Measurements from ENCODE around the gene INHBB. TPM values are rescaled to one million over a fixed set of nuclear protein-coding genes. Genes with fewer than 3 reads are reported as not detected.

The INHBB gene
- polyA plus RNA-seq (2012; ENCODE audit: missing spikeins) = not detected

DNA sequence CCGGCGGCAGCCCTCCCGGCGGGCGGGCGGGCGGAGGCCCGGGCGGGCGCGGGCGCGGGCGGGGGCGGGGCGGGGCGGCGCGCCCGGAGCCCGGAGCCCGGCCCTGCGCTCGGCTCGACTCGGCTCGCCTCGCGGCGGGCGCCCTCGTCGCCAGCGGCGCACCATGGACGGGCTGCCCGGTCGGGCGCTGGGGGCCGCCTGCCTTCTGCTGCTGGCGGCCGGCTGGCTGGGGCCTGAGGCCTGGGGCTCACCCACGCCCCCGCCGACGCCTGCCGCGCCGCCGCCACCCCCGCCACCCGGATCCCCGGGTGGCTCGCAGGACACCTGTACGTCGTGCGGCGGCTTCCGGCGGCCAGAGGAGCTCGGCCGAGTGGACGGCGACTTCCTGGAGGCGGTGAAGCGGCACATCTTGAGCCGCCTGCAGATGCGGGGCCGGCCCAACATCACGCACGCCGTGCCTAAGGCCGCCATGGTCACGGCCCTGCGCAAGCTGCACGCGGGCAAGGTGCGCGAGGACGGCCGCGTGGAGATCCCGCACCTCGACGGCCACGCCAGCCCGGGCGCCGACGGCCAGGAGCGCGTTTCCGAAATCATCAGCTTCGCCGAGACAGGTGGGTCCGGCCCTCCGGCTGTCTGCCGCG lies at the start of gene INHBB:
Gene INHBB (plus strand): TSS at position 111 of the 641 bp plus-strand sequence. CDS start 53 bp downstream, at position 164.
- TF ChIP-seq POLR2AphosphoS5 (IDR thresholded peaks at IDR 0.05; ENCODE audit: low read depth, low read length) (no peak), TAF1 (IDR thresholded peaks at IDR 0.05; ENCODE audit: borderline replicate concordance, low read depth, low read length) (no peak), POLR2A (IDR thresholded peaks at IDR 0.05; ENCODE audit: low read depth, low read length) (no peak)
- DNase-seq (ENCODE audit: insufficient read length) = no peak
- no peak for FAIRE-seq

DNA sequence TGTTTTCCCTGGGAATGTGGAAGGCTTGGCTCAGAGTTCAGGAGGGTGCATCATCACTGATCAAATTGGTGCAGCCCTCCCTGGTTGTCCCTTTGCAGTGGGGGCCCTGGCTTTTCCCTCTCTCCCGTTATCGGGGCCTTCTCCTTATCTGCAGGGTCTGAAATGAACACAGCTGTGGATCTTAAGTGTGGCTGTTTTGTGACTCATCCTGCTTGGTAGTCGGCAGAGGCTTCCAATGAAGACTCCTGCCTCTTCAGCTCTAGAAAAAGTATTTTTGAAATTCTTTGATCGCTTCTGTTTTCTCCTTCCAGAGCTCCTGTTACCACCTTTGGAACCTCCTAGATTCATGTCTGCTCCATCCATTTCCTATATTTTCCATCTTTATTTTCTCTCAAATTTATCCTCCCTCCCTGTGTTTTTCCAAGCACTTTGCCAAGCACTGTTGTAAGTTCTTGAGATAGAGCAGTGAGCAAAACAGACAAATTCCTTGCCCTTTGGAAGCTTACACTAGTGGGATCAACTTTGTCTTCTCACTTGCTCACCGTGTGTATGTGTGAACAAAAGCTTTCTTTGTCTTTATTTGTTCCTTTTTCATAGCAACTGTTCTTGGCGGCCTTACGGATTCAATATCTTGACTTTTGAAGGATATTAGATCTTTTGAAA lies 47.6 kb upstream of the INHBB start:
- DNase-seq (ENCODE audit: insufficient read length) (no peak), FAIRE-seq (no peak)
- no peak for TF ChIP-seq POLR2A (IDR thresholded peaks at IDR 0.05; ENCODE audit: low read depth, low read length)
- TF ChIP-seq POLR2AphosphoS5 (IDR thresholded peaks at IDR 0.05; ENCODE audit: low read depth, low read length) = no peak
- no peak for TF ChIP-seq TAF1 (IDR thresholded peaks at IDR 0.05; ENCODE audit: borderline replicate concordance, low read depth, low read length)

DNA sequence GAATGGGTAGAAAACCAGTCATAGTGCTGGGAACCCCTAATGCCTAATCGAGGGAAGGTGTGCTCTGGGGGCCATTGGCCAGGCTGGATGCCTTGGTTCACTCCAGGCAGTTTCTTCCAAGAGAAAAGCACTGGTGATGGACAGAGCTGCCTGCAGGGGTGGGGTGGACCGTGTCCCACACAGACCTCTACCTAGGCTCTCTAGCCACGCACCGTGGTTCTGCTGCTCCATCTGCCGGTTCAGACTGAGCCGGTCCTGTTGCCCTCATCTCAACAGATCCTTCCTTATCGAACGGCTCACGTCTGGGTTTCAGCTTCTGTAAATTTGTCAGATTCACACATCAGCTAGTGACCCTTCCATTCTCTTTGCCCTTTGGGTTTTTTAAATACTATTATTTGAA lies 46.9 kb upstream of the INHBB start:
- no peak for TF ChIP-seq POLR2AphosphoS5 (IDR thresholded peaks at IDR 0.05; ENCODE audit: low read depth, low read length)
- TF ChIP-seq TAF1 (IDR thresholded peaks at IDR 0.05; ENCODE audit: borderline replicate concordance, low read depth, low read length) = no peak
- TF ChIP-seq POLR2A (IDR thresholded peaks at IDR 0.05; ENCODE audit: low read depth, low read length) = no peak
- DNase-seq (ENCODE audit: insufficient read length) (no peak), FAIRE-seq (no peak)

DNA sequence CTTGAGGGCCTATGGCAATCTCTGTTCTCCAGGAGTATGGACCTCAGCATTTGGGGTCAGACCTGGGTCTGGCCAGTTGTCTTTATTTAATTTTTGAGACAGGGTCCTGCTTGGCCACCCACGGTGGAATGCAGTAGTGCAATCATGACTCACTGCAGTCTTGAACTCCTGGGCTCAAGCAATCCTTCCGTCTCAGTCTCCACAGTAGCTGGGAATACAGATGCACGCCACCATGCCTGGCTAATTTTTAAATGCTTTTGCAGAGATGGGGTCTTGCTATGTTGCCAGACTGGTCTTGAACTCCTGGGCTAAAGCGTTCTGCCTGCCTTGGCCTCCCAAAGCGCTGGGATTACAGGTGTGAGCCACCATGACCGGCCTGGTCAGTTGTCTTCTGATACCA lies 46.4 kb upstream of the INHBB start:
- TF ChIP-seq TAF1 (IDR thresholded peaks at IDR 0.05; ENCODE audit: borderline replicate concordance, low read depth, low read length) = no peak
- TF ChIP-seq POLR2A (IDR thresholded peaks at IDR 0.05; ENCODE audit: low read depth, low read length) = no peak
- no peak for TF ChIP-seq POLR2AphosphoS5 (IDR thresholded peaks at IDR 0.05; ENCODE audit: low read depth, low read length)
- FAIRE-seq = no peak
- no peak for DNase-seq (ENCODE audit: insufficient read length)

DNA sequence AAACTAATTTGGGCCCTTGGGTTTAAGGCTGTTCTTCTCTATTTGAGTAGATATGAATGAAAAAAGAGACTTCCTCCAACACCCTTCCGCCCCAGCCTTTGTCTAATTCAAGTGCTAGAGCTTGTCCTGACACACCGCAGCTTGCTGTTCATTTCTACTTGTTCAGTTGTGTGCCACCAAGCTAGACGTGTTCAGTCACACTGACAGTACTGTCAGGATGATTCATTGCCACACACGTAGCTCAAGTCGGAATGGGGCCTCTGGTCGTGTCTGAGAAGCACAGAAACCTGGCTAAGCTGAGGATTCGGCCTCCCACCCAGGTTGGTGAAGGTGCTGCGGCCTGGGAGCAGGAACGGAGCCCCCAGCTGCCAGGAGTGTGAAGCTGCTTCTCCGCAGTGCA lies 45.6 kb upstream of the INHBB start:
- FAIRE-seq (no peak), DNase-seq (ENCODE audit: insufficient read length) (no peak)
- TF ChIP-seq POLR2A (IDR thresholded peaks at IDR 0.05; ENCODE audit: low read depth, low read length) (no peak), TAF1 (IDR thresholded peaks at IDR 0.05; ENCODE audit: borderline replicate concordance, low read depth, low read length) (no peak), POLR2AphosphoS5 (IDR thresholded peaks at IDR 0.05; ENCODE audit: low read depth, low read length) (no peak)

DNA sequence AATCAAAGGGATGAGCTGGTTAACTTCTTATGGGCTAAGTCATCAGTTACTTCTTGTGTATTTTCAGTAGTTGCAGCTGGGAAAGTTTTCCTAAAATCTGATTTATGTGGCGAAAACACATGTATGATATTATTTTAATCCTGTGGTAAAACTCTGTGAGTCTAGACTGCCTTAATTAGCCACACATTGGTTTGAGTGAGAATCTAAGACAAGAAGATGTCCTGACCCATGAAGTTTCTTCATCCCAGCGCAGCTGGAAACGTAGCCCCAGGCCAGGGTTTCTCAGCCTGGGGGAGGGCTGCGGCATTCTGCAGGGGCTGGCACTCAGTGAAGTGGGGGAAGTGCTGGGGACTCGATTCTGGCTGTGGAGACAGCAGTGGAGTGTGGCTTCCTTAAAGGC lies 44.7 kb upstream of the INHBB start:
- DNase-seq (ENCODE audit: insufficient read length) (no peak), FAIRE-seq (no peak)
- no peak for TF ChIP-seq POLR2AphosphoS5 (IDR thresholded peaks at IDR 0.05; ENCODE audit: low read depth, low read length)
- TF ChIP-seq TAF1 (IDR thresholded peaks at IDR 0.05; ENCODE audit: borderline replicate concordance, low read depth, low read length) = no peak
- no peak for TF ChIP-seq POLR2A (IDR thresholded peaks at IDR 0.05; ENCODE audit: low read depth, low read length)

DNA sequence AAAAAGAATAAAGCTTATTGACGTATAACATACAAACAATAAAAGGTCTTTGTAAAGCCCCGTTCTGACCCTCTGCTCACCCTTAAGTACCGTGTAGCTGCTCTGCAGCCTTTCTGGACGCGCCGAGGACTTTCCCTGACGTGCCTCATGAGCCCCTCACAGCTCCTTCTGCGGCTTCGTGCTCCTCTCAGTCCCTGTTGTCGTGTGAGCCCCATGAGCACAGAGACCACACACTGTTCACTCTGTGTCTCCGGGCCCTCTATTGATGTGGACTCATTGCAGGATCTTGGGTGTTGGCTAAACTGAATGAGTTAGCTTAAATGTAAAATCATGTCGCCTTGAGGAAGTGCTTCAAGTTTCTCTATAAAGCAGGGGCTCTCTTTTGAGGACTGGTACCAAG lies 43.6 kb upstream of the INHBB start:
- no peak for FAIRE-seq
- no peak for TF ChIP-seq POLR2AphosphoS5 (IDR thresholded peaks at IDR 0.05; ENCODE audit: low read depth, low read length)
- TF ChIP-seq TAF1 (IDR thresholded peaks at IDR 0.05; ENCODE audit: borderline replicate concordance, low read depth, low read length) = no peak
- TF ChIP-seq POLR2A (IDR thresholded peaks at IDR 0.05; ENCODE audit: low read depth, low read length) = no peak

DNA sequence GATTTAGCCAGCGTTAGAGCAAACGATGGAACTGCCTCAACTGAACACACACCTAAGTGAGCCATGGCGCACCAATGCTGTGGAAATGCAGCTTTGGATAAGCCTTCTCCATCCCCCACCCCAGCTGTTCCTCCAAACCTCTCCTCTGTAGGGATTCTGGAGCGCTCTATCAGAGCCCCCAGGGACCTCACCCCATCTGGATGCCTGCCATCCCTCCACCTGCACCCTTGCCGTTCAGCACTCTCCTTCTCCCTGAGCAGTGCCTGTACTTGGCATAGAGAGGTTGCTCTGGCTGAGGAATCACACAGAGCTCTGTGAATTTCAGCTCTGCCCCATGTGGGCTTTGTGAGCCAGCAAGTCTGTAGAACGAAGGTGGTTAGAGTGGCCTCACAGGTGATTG lies 42.8 kb upstream of the INHBB start:
- TF ChIP-seq POLR2AphosphoS5 (IDR thresholded peaks at IDR 0.05; ENCODE audit: low read depth, low read length) (no peak), POLR2A (IDR thresholded peaks at IDR 0.05; ENCODE audit: low read depth, low read length) (no peak), TAF1 (IDR thresholded peaks at IDR 0.05; ENCODE audit: borderline replicate concordance, low read depth, low read length) (no peak)
- FAIRE-seq = no peak
- no peak for DNase-seq (ENCODE audit: insufficient read length)

More for the DNA sequence above, 43.6 kb upstream of the INHBB start:
- DNase-seq (ENCODE audit: insufficient read length) = no peak

DNA sequence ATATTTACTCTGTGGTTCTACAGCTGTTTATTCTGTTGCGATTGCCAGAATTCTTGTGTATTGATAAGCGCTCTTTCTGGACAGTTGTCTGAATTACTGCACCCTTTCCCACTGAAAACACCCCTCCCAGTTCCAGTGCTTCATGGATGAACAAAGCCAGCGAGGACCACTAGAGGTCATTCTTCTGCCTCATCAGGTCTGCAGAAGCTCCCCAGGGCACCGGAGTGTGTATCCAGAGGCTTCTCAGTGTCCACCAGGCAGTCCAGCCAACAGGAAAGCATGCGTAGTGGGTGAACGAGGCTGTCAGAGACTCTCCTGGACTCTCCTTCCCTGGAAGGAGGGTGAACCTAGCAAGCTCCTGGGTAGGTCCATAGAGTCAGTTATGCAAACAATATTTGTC lies 40.6 kb upstream of the INHBB start:
- no peak for FAIRE-seq

DNA sequence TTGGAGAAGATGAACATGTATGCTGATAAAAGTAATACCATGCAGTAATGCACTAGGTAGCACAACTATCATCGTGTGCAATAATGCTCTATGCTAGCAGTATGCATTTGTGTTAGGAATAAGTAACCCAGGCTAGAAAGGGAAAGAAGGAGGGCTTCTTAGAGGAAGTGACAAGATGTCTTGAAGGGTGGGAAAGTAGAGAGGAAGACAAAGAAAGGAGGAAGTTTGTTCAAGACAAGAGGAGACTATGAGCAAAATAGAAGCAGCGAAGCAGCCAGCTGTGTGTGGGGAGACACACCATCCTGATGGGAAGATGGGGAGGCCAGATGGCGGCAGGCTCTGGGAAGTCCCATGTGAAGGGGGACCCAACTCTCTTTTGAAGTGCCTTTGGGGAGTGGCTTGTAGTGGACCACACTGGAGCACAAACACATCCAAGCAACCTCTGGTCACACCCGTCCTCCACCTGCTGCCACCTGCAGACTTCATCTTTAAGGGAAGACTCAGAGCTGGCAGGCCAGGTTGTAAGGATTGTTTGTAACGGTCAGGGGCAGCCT lies 39.9 kb upstream of the INHBB start:
- no peak for FAIRE-seq
- TF ChIP-seq TAF1 (IDR thresholded peaks at IDR 0.05; ENCODE audit: borderline replicate concordance, low read depth, low read length) (no peak), POLR2AphosphoS5 (IDR thresholded peaks at IDR 0.05; ENCODE audit: low read depth, low read length) (no peak), POLR2A (IDR thresholded peaks at IDR 0.05; ENCODE audit: low read depth, low read length) (no peak)
- DNase-seq (ENCODE audit: insufficient read length) = no peak

More for the DNA sequence above, 40.6 kb upstream of the INHBB start:
- TF ChIP-seq POLR2A (IDR thresholded peaks at IDR 0.05; ENCODE audit: low read depth, low read length) (no peak), TAF1 (IDR thresholded peaks at IDR 0.05; ENCODE audit: borderline replicate concordance, low read depth, low read length) (no peak), POLR2AphosphoS5 (IDR thresholded peaks at IDR 0.05; ENCODE audit: low read depth, low read length) (no peak)
- DNase-seq (ENCODE audit: insufficient read length) = no peak

DNA sequence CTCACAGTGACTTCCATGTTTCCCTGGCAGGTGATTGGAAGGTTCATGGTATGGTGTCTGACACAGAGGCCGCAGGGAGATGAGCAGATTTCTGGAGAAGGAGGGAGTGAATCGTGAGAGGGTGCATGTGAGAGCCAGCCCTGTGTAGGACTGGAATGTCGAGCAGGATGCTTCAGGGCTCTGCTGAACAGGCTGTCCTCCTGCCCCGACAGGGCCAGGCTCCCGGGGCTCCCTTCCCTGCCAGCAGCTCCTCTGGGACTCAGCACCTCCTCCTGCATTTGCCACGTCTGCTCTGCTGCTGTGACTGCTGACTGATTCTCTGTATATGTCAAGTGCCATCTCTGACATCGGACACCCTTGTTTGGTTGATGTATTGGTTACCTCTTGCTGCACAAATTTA lies 38.5 kb upstream of the INHBB start:
- no peak for DNase-seq (ENCODE audit: insufficient read length)
- TF ChIP-seq TAF1 (IDR thresholded peaks at IDR 0.05; ENCODE audit: borderline replicate concordance, low read depth, low read length) = no peak
- peak; percentile 83 for FAIRE-seq
